NB4 (cell line): ENCODE data around the gene EFNA2.

Experiments
- MYC ChIP-seq: IDR thresholded peaks from 2 replicates; pipeline ENCODE4 v1.6.1; 2011; ENCODE audit warnings: low read depth, low read length
- POLR2A ChIP-seq: IDR thresholded peaks from 2 replicates; pipeline ENCODE4 v1.6.1; 2011; ENCODE audit warnings: mild to moderate bottlenecking; ENCODE audit not compliant: insufficient read length; ENCODE audit errors: extremely low read depth
- TF ChIP-seq, protein P1 (sequence below): IDR thresholded peaks from one replicate; pipeline ENCODE4 v1.5.1; 2012; ENCODE audit warnings: low read depth, low read length
- TF ChIP-seq, protein P2 (sequence below): IDR thresholded peaks from 2 replicates; pipeline ENCODE4 v1.6.1; 2011; ENCODE audit warnings: low read depth, low read length

DNA sequence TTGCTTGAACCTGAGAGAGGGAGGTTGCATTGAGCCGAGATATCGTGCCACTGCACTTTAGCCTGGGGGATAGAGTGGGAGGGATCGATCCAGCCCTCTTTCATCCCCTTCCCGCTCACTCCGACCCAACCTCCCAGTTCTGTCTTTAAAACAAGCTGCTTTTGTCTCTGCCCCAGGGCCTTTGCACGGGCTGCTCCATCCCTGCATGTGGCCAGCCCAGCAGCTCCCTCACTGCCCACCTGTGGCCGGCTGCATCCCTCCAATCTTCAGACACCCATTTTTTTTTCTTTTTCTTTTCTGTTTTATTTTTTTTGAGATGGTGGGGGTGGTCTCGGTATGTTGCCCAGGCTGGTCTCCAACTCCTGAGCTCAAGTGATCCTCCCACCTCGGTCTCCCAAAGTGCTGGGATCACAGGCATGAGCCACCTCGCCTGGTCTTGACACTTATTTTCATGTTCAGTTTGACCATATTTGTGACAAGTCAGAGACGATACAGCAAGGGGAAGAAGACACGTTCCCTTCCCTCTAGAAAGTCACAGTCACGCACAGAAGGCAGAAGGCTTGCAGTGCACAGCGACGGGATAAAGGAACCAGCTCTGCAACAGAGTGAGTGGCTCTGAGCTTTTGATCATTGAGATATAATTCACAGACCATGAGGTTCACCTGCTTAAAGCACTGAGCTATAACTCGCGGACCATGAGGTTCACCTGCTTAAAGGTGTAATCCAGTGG is 31.8 kb downstream of the EFNA2 start:
- TF ChIP-seq POLR2A (no peak), MYC (no peak)
- TF ChIP-seq, protein P1, sequence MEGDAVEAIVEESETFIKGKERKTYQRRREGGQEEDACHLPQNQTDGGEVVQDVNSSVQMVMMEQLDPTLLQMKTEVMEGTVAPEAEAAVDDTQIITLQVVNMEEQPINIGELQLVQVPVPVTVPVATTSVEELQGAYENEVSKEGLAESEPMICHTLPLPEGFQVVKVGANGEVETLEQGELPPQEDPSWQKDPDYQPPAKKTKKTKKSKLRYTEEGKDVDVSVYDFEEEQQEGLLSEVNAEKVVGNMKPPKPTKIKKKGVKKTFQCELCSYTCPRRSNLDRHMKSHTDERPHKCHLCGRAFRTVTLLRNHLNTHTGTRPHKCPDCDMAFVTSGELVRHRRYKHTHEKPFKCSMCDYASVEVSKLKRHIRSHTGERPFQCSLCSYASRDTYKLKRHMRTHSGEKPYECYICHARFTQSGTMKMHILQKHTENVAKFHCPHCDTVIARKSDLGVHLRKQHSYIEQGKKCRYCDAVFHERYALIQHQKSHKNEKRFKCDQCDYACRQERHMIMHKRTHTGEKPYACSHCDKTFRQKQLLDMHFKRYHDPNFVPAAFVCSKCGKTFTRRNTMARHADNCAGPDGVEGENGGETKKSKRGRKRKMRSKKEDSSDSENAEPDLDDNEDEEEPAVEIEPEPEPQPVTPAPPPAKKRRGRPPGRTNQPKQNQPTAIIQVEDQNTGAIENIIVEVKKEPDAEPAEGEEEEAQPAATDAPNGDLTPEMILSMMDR: no peak
- TF ChIP-seq, protein P2, sequence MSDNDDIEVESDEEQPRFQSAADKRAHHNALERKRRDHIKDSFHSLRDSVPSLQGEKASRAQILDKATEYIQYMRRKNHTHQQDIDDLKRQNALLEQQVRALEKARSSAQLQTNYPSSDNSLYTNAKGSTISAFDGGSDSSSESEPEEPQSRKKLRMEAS: no peak
